NCI-H524 (cell line): ENCODE results near the gene GOLM1.

ENCODE experiments used
- DNase-seq, 2 experiments: peaks; one replicate each; lab custom pipeline; 2025; lab: John Stamatoyannopoulos, UW

Gene GOLM1

DNA sequence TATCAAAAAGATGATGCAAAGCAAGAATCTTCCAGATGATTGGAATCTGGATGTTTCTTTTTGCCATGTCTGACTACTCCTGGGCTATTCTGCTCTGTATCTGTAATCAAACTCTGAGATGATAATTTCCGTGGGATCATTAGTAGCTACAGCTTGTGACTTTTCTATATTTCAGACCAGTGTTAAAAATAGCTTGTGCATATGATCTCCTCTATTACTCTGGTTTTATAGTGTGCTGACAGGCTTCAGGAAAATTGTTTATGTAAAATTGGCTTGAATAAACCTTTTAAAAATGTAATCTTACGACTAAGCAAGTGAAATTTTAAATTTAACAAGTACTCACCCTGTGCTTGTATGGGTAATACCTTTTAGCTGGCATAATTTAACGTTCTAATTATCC is 118.0 kb downstream of the GOLM1 start:
- DNase-seq = no peak

GRCh38 chr9:85978496-85978895 is 120.9 kb downstream of the GOLM1 start:
- peak in 1 of 2 experiments; percentile 44 for DNase-seq
